Stimulated activated CD4-positive, alpha-beta T cell treated with anti-CD3 and anti-CD28 coated beads, Interleukin-12 subunit alpha, Interleukin-12 subunit beta, amount 100 ng/mL, for 24 hours (primary cell): ENCODE results near the gene TSC22D2.
"Not testable (repeated sequence)": the region's sequence is repeated elsewhere in the genome, so short reads cannot be mapped to it uniquely, and the experiment has no call there.

ENCODE experiments used
- DNase-seq, 2 experiments: peaks; one replicate each; pipeline ENCODE4 v3.0.0-alpha.2; 2020; ENCODE audit warnings: low read depth in 2 of 2

The TSC22D2 gene

GRCh38 chr3:150447631-150448465 is 39.8 kb downstream of the TSC22D2 start:
- DNase-seq: no peak

GRCh38 chr3:150449169-150449721 is 41.1 kb downstream of the TSC22D2 start:
- DNase-seq: no peak

- DNase-seq: no peak
Measured at GRCh38 chr3:150450916-150451315, 42.8 kb downstream of the TSC22D2 start.

- DNase-seq: no peak
Measured at GRCh38 chr3:150451329-150452048, 43.4 kb downstream of the TSC22D2 start.

GRCh38 chr3:150453353-150453752 is 45.3 kb downstream of the TSC22D2 start:
- no peak for DNase-seq

GRCh38 chr3:150454085-150454484 is 46.0 kb downstream of the TSC22D2 start:
- no peak for DNase-seq

GRCh38 chr3:150454622-150455021 is 46.5 kb downstream of the TSC22D2 start:
- no peak for DNase-seq

- DNase-seq: no peak
Measured at GRCh38 chr3:150455341-150455740, 47.2 kb downstream of the TSC22D2 start.

GRCh38 chr3:150458001-150458400 is 49.9 kb downstream of the TSC22D2 start:
- DNase-seq: no peak

- no peak for DNase-seq
Measured at GRCh38 chr3:150460484-150460883, 52.4 kb downstream of the TSC22D2 start.

GRCh38 chr3:150461399-150461798 is 53.3 kb downstream of the TSC22D2 start:
- no peak for DNase-seq

- no peak for DNase-seq
Measured at GRCh38 chr3:150462108-150462507, 54.0 kb downstream of the TSC22D2 start.

GRCh38 chr3:150464684-150465083 is 56.6 kb downstream of the TSC22D2 start:
- DNase-seq: no peak

- DNase-seq: no peak
Measured at GRCh38 chr3:150467381-150467780, 59.3 kb downstream of the TSC22D2 start.

- DNase-seq: no peak
Measured at GRCh38 chr3:150469031-150469930, 61.2 kb downstream of the TSC22D2 start.

GRCh38 chr3:150469931-150470740 is 62.0 kb downstream of the TSC22D2 start:
- DNase-seq: no peak

- no peak for DNase-seq
Measured at GRCh38 chr3:150472421-150472820, 64.3 kb downstream of the TSC22D2 start.

- DNase-seq: not testable (repeated sequence)
Measured at GRCh38 chr3:150473161-150473560, 65.1 kb downstream of the TSC22D2 start.

GRCh38 chr3:150479370-150479769 is 71.3 kb downstream of the TSC22D2 start:
- DNase-seq: no peak

GRCh38 chr3:150480877-150481276 is 72.8 kb downstream of the TSC22D2 start:
- no peak for DNase-seq

- DNase-seq: no peak
Measured at GRCh38 chr3:150483226-150483625, 75.1 kb downstream of the TSC22D2 start.
